ENCODE results near the gene ACBD4. TPM values are rescaled to one million over a fixed set of nuclear protein-coding genes. Genes with fewer than 3 reads are reported as not detected.

Gene ACBD4
- total RNA-seq, 1 donor from 2014 or later, result 3.1 TPM

DNA sequence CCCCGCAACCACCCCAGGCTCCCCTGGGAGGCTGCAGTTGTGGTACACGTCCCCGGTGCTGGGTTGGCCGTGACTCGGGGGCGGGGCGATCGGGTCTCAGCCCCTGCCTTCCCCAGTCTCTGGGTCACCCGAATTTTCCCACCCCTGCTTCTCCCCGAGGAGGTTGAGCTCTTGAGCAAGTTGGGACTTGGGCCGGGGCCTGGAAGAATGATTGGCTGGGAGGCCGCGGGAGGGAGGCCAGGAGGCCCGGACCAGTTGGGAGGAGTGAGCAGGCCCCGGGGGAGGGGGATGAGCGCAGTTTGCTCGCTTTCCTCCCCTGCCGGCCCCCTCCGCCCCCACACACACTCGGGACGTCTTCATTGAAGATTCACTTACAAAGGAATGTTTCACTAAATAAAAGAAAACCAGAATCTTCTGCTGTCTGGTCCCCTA lies 8.3 kb downstream of the ACBD4 start:
- peaks cover 23 to 36% (median 31%) of the 10 kb centered on the region in 3 donors for H3K4me1 ChIP-seq (ENCODE audit: control insufficient read depth in 3 of 3, insufficient read depth in 3 of 3, low read length in 3 of 3)
- H3K27ac ChIP-seq (ENCODE audit: low read depth, low read length), result peak overlapping the region; percentile 86
- no peaks in the 10 kb centered on the region for H3K36me3 ChIP-seq (ENCODE audit: control insufficient read depth in 3 of 3, insufficient read depth in 3 of 3, low read length in 3 of 3)
- no peaks in the 10 kb centered on the region for H3K27me3 ChIP-seq (ENCODE audit: control insufficient read depth in 3 of 3, insufficient read depth in 3 of 3, low read length in 3 of 3)
- H3K9me3 ChIP-seq (ENCODE audit: control insufficient read depth in 3 of 3, low read length in 3 of 3), result no peaks in the 10 kb centered on the region
- H3K9ac ChIP-seq (ENCODE audit: low read depth in 1 of 3, low read length in 3 of 3), result peak overlapping the region; percentile 74 to 89 (median 80)
- H3K4me3 ChIP-seq (ENCODE audit: low read length in 3 of 3), result peak overlapping the region; percentile 62 to 73 (median 67)

DNA sequence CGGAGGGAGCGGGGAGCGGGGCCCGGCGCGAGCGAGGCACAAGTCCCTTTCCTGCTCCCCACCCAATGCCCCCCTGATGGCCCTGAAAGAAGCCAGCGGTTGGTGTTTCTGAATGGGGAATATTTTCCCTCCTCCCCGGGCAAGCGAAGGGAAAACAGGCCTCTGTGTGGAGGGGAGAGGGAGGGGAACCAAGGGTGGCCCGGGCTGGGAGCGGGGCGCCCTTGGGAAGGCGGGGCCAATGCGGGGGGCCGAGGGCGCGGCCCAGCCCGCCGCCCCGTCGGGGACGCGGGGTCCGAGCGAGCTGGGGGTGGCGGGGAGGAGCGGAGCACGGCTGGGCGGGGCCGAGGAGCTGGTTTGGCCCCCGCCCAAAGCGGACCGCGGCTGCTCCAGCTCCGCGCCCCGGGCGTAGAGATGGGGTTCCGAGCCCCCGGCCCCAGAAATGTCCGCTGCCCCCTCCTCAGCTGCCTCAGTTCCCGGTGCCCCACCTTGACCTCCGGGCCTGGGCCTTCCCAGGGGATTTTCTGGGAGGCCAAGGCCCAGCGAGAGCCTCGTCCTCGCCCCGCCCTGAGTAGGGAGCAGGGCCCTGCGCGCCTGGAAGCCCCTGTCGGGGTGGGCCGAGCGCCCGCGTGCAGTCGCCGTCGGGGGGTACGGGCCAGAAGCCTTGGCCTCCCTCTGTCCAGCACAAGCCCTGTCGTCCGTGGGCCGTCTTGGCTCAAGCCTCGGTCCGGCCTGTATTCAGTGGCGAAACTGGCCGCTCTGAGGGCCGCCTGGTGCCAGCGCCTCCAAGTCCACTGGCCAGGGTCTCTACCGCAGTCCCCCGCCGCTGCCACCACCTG lies 8.9 kb downstream of the ACBD4 start:
- Histone ChIP-seq H3K4me1 (ENCODE audit: control insufficient read depth in 3 of 3, insufficient read depth in 3 of 3, low read length in 3 of 3) (peaks cover 23 to 40% (median 31%) of the 10 kb centered on the region in 3 donors), H3K4me3 (ENCODE audit: low read length in 3 of 3) (peak overlapping the region; percentile 62 to 73 (median 67)), H3K9me3 (ENCODE audit: control insufficient read depth in 3 of 3, low read length in 3 of 3) (no peaks in the 10 kb centered on the region), H3K27me3 (ENCODE audit: control insufficient read depth in 3 of 3, insufficient read depth in 3 of 3, low read length in 3 of 3) (no peaks in the 10 kb centered on the region), H3K9ac (ENCODE audit: low read depth in 1 of 3, low read length in 3 of 3) (peak overlapping the region; percentile 74 to 89 (median 80)), H3K27ac (ENCODE audit: low read depth, low read length) (peak overlapping the region; percentile 86), H3K36me3 (ENCODE audit: control insufficient read depth in 3 of 3, insufficient read depth in 3 of 3, low read length in 3 of 3) (no peaks in the 10 kb centered on the region)

GRCh38 chr17:45145035-45145389 lies 9.5 kb downstream of the ACBD4 start:
- peak overlapping the region; percentile 86 for H3K27ac ChIP-seq (ENCODE audit: low read depth, low read length)
- H3K9ac ChIP-seq (ENCODE audit: low read depth in 1 of 3, low read length in 3 of 3), result peak overlapping the region; percentile 74 to 89 (median 80)
- no peaks in the 10 kb centered on the region for H3K27me3 ChIP-seq (ENCODE audit: control insufficient read depth in 3 of 3, insufficient read depth in 3 of 3, low read length in 3 of 3)
- peaks cover 23 to 44% (median 31%) of the 10 kb centered on the region in 3 donors for H3K4me1 ChIP-seq (ENCODE audit: control insufficient read depth in 3 of 3, insufficient read depth in 3 of 3, low read length in 3 of 3)
- peak overlapping the region; percentile 38 to 73 (median 67) for H3K4me3 ChIP-seq (ENCODE audit: low read length in 3 of 3)
- H3K36me3 ChIP-seq (ENCODE audit: control insufficient read depth in 3 of 3, insufficient read depth in 3 of 3, low read length in 3 of 3), result peaks cover 0 to 3% (median 0%) of the 10 kb centered on the region in 3 donors
- no peaks in the 10 kb centered on the region for H3K9me3 ChIP-seq (ENCODE audit: control insufficient read depth in 3 of 3, low read length in 3 of 3)

- peak overlapping the region in 2 of 3 donors; percentile 90 for H3K4me3 ChIP-seq (ENCODE audit: low read length in 3 of 3)
- H3K9me3 ChIP-seq (ENCODE audit: control insufficient read depth in 3 of 3, low read length in 3 of 3), result no peaks in the 10 kb centered on the region
- H3K27me3 ChIP-seq (ENCODE audit: control insufficient read depth in 3 of 3, insufficient read depth in 3 of 3, low read length in 3 of 3), result no peaks in the 10 kb centered on the region
- peaks cover 0 to 3% (median 0%) of the 10 kb centered on the region in 3 donors for H3K36me3 ChIP-seq (ENCODE audit: control insufficient read depth in 3 of 3, insufficient read depth in 3 of 3, low read length in 3 of 3)
- peak overlapping the region in 2 of 3 donors; percentile 89 to 94 for H3K9ac ChIP-seq (ENCODE audit: low read depth in 1 of 3, low read length in 3 of 3)
- peaks cover 30 to 45% (median 33%) of the 10 kb centered on the region in 3 donors for H3K4me1 ChIP-seq (ENCODE audit: control insufficient read depth in 3 of 3, insufficient read depth in 3 of 3, low read length in 3 of 3)
- H3K27ac ChIP-seq (ENCODE audit: low read depth, low read length), result peak overlapping the region; percentile 99
Measured at GRCh38 chr17:45146166-45146565, 10.7 kb downstream of the ACBD4 start.

GRCh38 chr17:45146592-45146889 lies 11.1 kb downstream of the ACBD4 start:
- no peaks in the 10 kb centered on the region for H3K9me3 ChIP-seq (ENCODE audit: control insufficient read depth in 3 of 3, low read length in 3 of 3)
- no peaks in the 10 kb centered on the region for H3K27me3 ChIP-seq (ENCODE audit: control insufficient read depth in 3 of 3, insufficient read depth in 3 of 3, low read length in 3 of 3)
- H3K27ac ChIP-seq (ENCODE audit: low read depth, low read length), result peak overlapping the region; percentile 99
- H3K9ac ChIP-seq (ENCODE audit: low read depth in 1 of 3, low read length in 3 of 3), result peak overlapping the region; percentile 83 to 94 (median 89)
- peaks cover 0 to 3% (median 0%) of the 10 kb centered on the region in 3 donors for H3K36me3 ChIP-seq (ENCODE audit: control insufficient read depth in 3 of 3, insufficient read depth in 3 of 3, low read length in 3 of 3)
- H3K4me3 ChIP-seq (ENCODE audit: low read length in 3 of 3), result peak overlapping the region; percentile 81 to 90 (median 90)
- peaks cover 34 to 48% (median 37%) of the 10 kb centered on the region in 3 donors for H3K4me1 ChIP-seq (ENCODE audit: control insufficient read depth in 3 of 3, insufficient read depth in 3 of 3, low read length in 3 of 3)

DNA sequence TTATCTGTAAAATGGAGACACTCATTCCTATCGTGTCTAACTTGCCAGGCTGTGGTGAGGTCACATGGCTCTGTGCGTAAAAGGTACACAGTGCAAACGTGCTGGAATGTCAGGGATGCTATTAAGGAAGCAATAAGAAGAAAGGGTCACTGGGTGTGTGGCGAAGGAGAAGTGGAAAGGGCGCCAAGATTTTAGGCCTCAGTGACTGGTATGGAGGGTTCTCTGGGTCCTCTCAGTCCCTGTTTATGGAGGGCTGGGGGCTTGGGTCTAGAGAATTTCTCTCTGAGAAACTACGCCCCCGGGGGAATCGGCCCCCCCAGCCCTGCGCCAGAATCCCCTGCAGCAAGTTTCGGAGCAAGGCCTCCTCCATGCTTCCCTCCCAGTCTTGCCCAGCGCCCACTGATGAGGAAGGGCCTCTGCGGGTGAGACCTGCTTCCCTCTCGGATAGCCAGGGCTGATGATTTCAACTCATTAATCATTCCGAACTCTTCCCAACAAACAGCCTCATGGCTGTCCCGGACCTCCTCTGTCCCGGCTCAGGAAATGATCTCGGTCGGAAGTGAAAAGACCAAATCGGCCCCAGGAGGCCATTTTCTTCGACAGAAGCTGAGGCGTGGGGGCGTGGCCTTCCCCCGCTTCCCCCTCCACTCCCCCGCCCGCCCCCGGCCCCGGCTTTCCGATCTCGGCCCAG lies 11.5 kb downstream of the ACBD4 start:
- Histone ChIP-seq H3K9ac (ENCODE audit: low read depth in 1 of 3, low read length in 3 of 3) (peak overlapping the region; percentile 89 to 95 (median 94)), H3K4me1 (ENCODE audit: control insufficient read depth in 3 of 3, insufficient read depth in 3 of 3, low read length in 3 of 3) (peaks cover 37 to 53% (median 42%) of the 10 kb centered on the region in 3 donors)

GRCh38 chr17:45147581-45148182 lies 12.2 kb downstream of the ACBD4 start:
- peaks cover 0 to 3% (median 0%) of the 10 kb centered on the region in 3 donors for H3K36me3 ChIP-seq (ENCODE audit: control insufficient read depth in 3 of 3, insufficient read depth in 3 of 3, low read length in 3 of 3)
- H3K9ac ChIP-seq (ENCODE audit: low read depth in 1 of 3, low read length in 3 of 3), result peak overlapping the region; percentile 89 to 95 (median 94)
- H3K27me3 ChIP-seq (ENCODE audit: control insufficient read depth in 3 of 3, insufficient read depth in 3 of 3, low read length in 3 of 3), result no peaks in the 10 kb centered on the region
- peak overlapping the region; percentile 81 to 90 (median 90) for H3K4me3 ChIP-seq (ENCODE audit: low read length in 3 of 3)
- H3K27ac ChIP-seq (ENCODE audit: low read depth, low read length), result peak overlapping the region; percentile 99
- peaks cover 37 to 55% (median 43%) of the 10 kb centered on the region in 3 donors for H3K4me1 ChIP-seq (ENCODE audit: control insufficient read depth in 3 of 3, insufficient read depth in 3 of 3, low read length in 3 of 3)
- H3K9me3 ChIP-seq (ENCODE audit: control insufficient read depth in 3 of 3, low read length in 3 of 3), result no peaks in the 10 kb centered on the region

More for the DNA sequence above, 11.5 kb downstream of the ACBD4 start:
- Histone ChIP-seq H3K27ac (ENCODE audit: low read depth, low read length) (peak overlapping the region; percentile 99), H3K27me3 (ENCODE audit: control insufficient read depth in 3 of 3, insufficient read depth in 3 of 3, low read length in 3 of 3) (no peaks in the 10 kb centered on the region), H3K4me3 (ENCODE audit: low read length in 3 of 3) (peak overlapping the region; percentile 81 to 90 (median 90)), H3K36me3 (ENCODE audit: control insufficient read depth in 3 of 3, insufficient read depth in 3 of 3, low read length in 3 of 3) (peaks cover 0 to 3% (median 0%) of the 10 kb centered on the region in 3 donors), H3K9me3 (ENCODE audit: control insufficient read depth in 3 of 3, low read length in 3 of 3) (no peaks in the 10 kb centered on the region)

GRCh38 chr17:45148183-45149036 lies 12.9 kb downstream of the ACBD4 start, which contains the start of gene HEXIM1:
TSS of gene HEXIM1 (plus strand) at chr17:45148475. CDS start at chr17:45149191, 716 bp downstream.
- Histone ChIP-seq H3K4me3 (ENCODE audit: low read length in 3 of 3) (peak within 1 kb of the TSS; percentile 96 to 97 (median 96)), H3K9ac (ENCODE audit: low read depth in 1 of 3, low read length in 3 of 3) (peak within 1 kb of the TSS; percentile 93 to 99 (median 98)), H3K36me3 (ENCODE audit: control insufficient read depth in 3 of 3, insufficient read depth in 3 of 3, low read length in 3 of 3) (peaks cover 0 to 3% (median 0%) of the 10 kb centered on the region in 3 donors), H3K9me3 (ENCODE audit: control insufficient read depth in 3 of 3, low read length in 3 of 3) (no peaks in the 10 kb centered on the region), H3K4me1 (ENCODE audit: control insufficient read depth in 3 of 3, insufficient read depth in 3 of 3, low read length in 3 of 3) (peaks cover 37 to 53% (median 37%) of the 10 kb centered on the region in 3 donors), H3K27ac (ENCODE audit: low read depth, low read length) (peak within 1 kb of the TSS; percentile 99), H3K27me3 (ENCODE audit: control insufficient read depth in 3 of 3, insufficient read depth in 3 of 3, low read length in 3 of 3) (no peaks in the 10 kb centered on the region)

Data from skeletal muscle tissue (tissue), 4 donors.